Spinal cord (tissue), 10 donors: ENCODE results near the gene IGFALS. TPM values are rescaled to one million over a fixed set of nuclear protein-coding genes. Genes with fewer than 3 reads are reported as not detected.

Experiments used
- DNase-seq, 6 donors: peaks; one replicate each; pipeline versions ENCODE4 v3.0.0 to v3.0.0-alpha.2; 2013 to 2015; ENCODE audit warnings: low spot score in 6 of 6, low read depth in 4 of 6
- H3K27ac ChIP-seq: one replicate; pipeline ENCODE4 v1.5.1; 2013; ENCODE audit warnings: low read depth, low read length, control low read depth
- H3K27me3 ChIP-seq: one replicate; pipeline ENCODE4 v1.6.1; 2013; ENCODE audit warnings: low read length; ENCODE audit not compliant: control insufficient read depth, insufficient read depth
- H3K36me3 ChIP-seq: one replicate; pipeline ENCODE4 v1.6.1; 2013; ENCODE audit warnings: low read length; ENCODE audit not compliant: control insufficient read depth, insufficient read depth
- H3K4me1 ChIP-seq: one replicate; pipeline ENCODE4 v1.6.1; 2013; ENCODE audit warnings: low read length; ENCODE audit not compliant: control insufficient read depth, insufficient read depth
- H3K4me3 ChIP-seq: one replicate; pipeline ENCODE4 v1.5.1; 2013; ENCODE audit warnings: low read depth, low read length, control low read depth
- H3K9me3 ChIP-seq: one replicate; pipeline ENCODE4 v1.6.1; 2013; ENCODE audit warnings: low read length; ENCODE audit not compliant: control insufficient read depth, insufficient read depth
- WGBS: methylation state at CpG from one replicate; pipeline ENCODE4 v1.1.5; 2013; ENCODE audit warnings: missing lambda C conversion rate; ENCODE audit not compliant: insufficient coverage; 5-methylcytosine and 5-hydroxymethylcytosine counted together
- long read RNA-seq, 4 donors: transcript quantifications; one replicate each; lab custom pipeline, GENCODE V29; 2026
- polyA plus RNA-seq, 2 donors: library from polyadenylated mRNA; unstranded; fragments of 120-200 nt; gene quantifications; one replicate each; pipeline ENCODE4 v1.2.1, GENCODE V29; 2013; ENCODE audit not compliant: insufficient read length in 2 of 2
- total RNA-seq, 2 donors: library from RNA; depleted of rRNA in 1 of 2; stranded (reverse); fragments of 120-200 nt in 1 of 2; fragments of >200 nt in 1 of 2; gene quantifications; one replicate each; pipeline versions ENCODE4 v1.2.3 to v1.2.4, GENCODE V29; 2013 to 2014
- donor health status: healthy.

Gene IGFALS
- under 1 TPM in 1 of 2 donors, not detected in 1; 0.39 TPM for total RNA-seq
- polyA plus RNA-seq = 1 to 10 TPM in 1 of 2 donors, under 1 TPM in 1; 0.33 to 1.3 TPM
- long read RNA-seq, donor 1 = 0 reads
- long read RNA-seq, donor 2 = 0 reads
- long read RNA-seq, donor 3 = 0 reads
- long read RNA-seq, donor 4 = 0 reads

- DNase-seq = no peak
- H3K36me3 ChIP-seq = peaks cover 66% of the 10 kb centered on the region
- H3K4me3 ChIP-seq = no peak within 1 kb of the TSS
- no peaks in the 10 kb centered on the region for H3K27me3 ChIP-seq
- 70% methylated on average over 28 of the region's 28 CpGs for WGBS
- H3K27ac ChIP-seq = no peak within 1 kb of the TSS
- no peaks in the 10 kb centered on the region for H3K4me1 ChIP-seq
- peaks cover 5% of the 10 kb centered on the region for H3K9me3 ChIP-seq
Measured at GRCh38 chr16:1793578-1794220, at the start of gene IGFALS. Gene IGFALS (minus strand): TSS chr16:1793705. CDS start chr16:1793652, 53 bp downstream.

- DNase-seq = no peak
- Histone ChIP-seq H3K27me3 (no peaks in the 10 kb centered on the region), H3K4me3 (no peak overlapping the region), H3K36me3 (peaks cover 4% of the 10 kb centered on the region), H3K4me1 (no peaks in the 10 kb centered on the region), H3K27ac (no peak overlapping the region), H3K9me3 (no peaks in the 10 kb centered on the region)
- 62% methylated on average over 9 of the region's 9 CpGs for WGBS
Measured at GRCh38 chr16:1839554-1839953, 46.0 kb upstream of the IGFALS start.

GRCh38 chr16:1834096-1834495 is 40.6 kb upstream of the IGFALS start:
- no peaks in the 10 kb centered on the region for H3K27me3 ChIP-seq
- WGBS = no CpG with 5 or more reads among the region's 5 CpGs
- H3K4me1 ChIP-seq = peaks cover 3% of the 10 kb centered on the region
- H3K27ac ChIP-seq = no peak overlapping the region
- H3K4me3 ChIP-seq = no peak overlapping the region
- no peak for DNase-seq
- no peaks in the 10 kb centered on the region for H3K9me3 ChIP-seq
- peaks cover 9% of the 10 kb centered on the region for H3K36me3 ChIP-seq

GRCh38 chr16:1832838-1833454 is 39.4 kb upstream of the IGFALS start:
- 77% methylated on average over 7 of the region's 9 CpGs for WGBS
- DNase-seq = no peak
- Histone ChIP-seq H3K27ac (no peak overlapping the region), H3K9me3 (no peaks in the 10 kb centered on the region), H3K36me3 (peaks cover 11% of the 10 kb centered on the region), H3K4me1 (peaks cover 7% of the 10 kb centered on the region), H3K27me3 (no peaks in the 10 kb centered on the region), H3K4me3 (no peak overlapping the region)

GRCh38 chr16:1831186-1832075 is 37.9 kb upstream of the IGFALS start:
- Histone ChIP-seq H3K27ac (no peak overlapping the region), H3K27me3 (no peaks in the 10 kb centered on the region), H3K36me3 (peaks cover 11% of the 10 kb centered on the region), H3K4me1 (peaks cover 16% of the 10 kb centered on the region), H3K9me3 (no peaks in the 10 kb centered on the region), H3K4me3 (no peak overlapping the region)
- DNase-seq = no peak
- 80% methylated on average over 11 of the region's 19 CpGs for WGBS

GRCh38 chr16:1830213-1830612 is 36.7 kb upstream of the IGFALS start:
- H3K27ac ChIP-seq = no peak overlapping the region

GRCh38 chr16:1828645-1829410 is 35.3 kb upstream of the IGFALS start:
- peaks cover 20% of the 10 kb centered on the region for H3K36me3 ChIP-seq
- H3K4me3 ChIP-seq = no peak overlapping the region
- no peaks in the 10 kb centered on the region for H3K27me3 ChIP-seq
- no peak overlapping the region for H3K27ac ChIP-seq
- H3K9me3 ChIP-seq = no peaks in the 10 kb centered on the region
- H3K4me1 ChIP-seq = peaks cover 29% of the 10 kb centered on the region
- WGBS = 76% methylated on average over 5 of the region's 11 CpGs
- DNase-seq = no peak

More at GRCh38 chr16:1830213-1830612, 36.7 kb upstream of the IGFALS start:
- Histone ChIP-seq H3K36me3 (peaks cover 11% of the 10 kb centered on the region), H3K4me3 (no peak overlapping the region), H3K9me3 (no peaks in the 10 kb centered on the region), H3K27me3 (no peaks in the 10 kb centered on the region), H3K4me1 (peaks cover 23% of the 10 kb centered on the region)
- 94% methylated on average over 2 of the region's 3 CpGs for WGBS
- DNase-seq = no peak

GRCh38 chr16:1826691-1827573 is 33.4 kb upstream of the IGFALS start, which contains the start of the genes FAHD1 and HAGH:
Gene FAHD1 (plus strand): TSS chr16:1827206. CDS start chr16:1827239, 33 bp downstream.
Gene HAGH (minus strand): TSS chr16:1826825. CDS start chr16:1826787, 38 bp downstream.
- WGBS = under 1% methylated on average over 104 of the region's 104 CpGs
- H3K4me1 ChIP-seq = peaks cover 30% of the 10 kb centered on the region

More at GRCh38 chr16:1826691-1827573, 33.4 kb upstream of the IGFALS start, which contains the start of the genes FAHD1 and HAGH:
- Histone ChIP-seq H3K9me3 (no peaks in the 10 kb centered on the region), H3K4me3 (peak within 1 kb of the TSS; percentile 97), H3K36me3 (peaks cover 32% of the 10 kb centered on the region), H3K27me3 (no peaks in the 10 kb centered on the region), H3K27ac (peak within 1 kb of the TSS; percentile 73)
- DNase-seq = peak; percentile 88 to 98 (median 92)
